HG03575 (cell line): Measurements from ENCODE around the gene MARCHF3.
"Not testable (repeated sequence)": the region's sequence is repeated elsewhere in the genome, so short reads cannot be mapped to it uniquely, and the experiment has no call there.

ENCODE experiments used
- ATAC-seq: cut with Tn5 transposase; IDR thresholded peaks from one replicate; pipeline ENCODE4 v1.9.1; 2021; ENCODE audit not compliant: unreplicated experiment, insufficient number of reproducible peaks, low FRiP score; ENCODE audit errors: extremely low read depth

MARCHF3 gene

DNA sequence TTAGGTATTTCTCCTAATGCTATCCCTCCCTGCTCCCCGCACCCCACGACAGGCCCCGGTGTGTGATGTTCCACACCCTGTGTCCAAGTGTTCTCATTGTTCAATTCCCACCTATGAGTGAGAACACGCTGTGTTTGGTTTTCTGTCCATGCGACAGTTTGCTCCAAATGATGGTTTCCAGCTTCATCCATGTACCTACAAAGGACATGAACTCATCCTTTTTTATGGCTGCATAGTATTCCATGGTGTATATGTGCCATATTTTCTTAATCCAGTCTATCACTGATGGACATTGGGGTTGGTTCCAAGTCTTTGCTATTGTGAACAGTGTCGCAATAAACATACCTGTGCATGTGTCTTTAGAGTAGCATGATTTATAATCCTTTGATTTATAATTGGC is 23.2 kb upstream of the MARCHF3 start:
- not testable (repeated sequence) for ATAC-seq

- ATAC-seq: no peak
Measured at GRCh38 chr5:127053049-127053448, 22.7 kb upstream of the MARCHF3 start.

GRCh38 chr5:127051591-127051990 is 21.2 kb upstream of the MARCHF3 start:
- ATAC-seq: no peak

DNA sequence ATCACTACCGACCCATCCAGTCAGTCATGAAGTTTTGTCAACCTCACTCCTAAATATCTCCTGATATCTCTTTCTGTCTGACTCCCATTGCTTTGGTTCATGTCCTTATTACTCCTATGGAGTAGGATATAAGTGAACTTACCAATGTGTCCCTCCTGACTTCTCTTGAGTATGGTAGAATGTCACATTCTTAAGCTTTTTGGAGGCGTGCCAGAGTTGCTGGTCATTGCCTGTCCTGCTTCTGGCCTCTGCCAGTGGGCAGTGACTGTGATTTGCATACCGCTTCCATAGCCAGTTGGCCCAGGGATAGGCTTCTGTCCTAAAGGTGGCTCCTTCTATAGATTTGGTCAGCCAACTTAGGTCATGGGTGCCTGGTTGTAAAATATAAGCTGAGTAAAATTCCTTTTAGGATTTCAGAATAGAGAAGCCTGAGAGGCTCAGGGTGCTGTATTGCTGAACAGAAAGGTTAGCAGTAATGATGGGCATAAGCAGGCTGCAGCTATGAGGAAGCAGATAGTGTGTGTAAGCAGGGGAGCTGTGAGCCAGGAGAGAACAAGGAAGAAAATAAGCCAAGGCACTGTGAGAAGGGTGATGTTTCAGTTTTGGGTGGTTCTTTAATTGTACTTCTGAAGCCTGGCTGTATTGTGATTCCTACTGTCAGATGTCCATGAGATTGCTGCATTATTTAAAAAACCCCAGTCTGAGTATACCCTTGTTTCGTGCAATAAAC is 16.1 kb upstream of the MARCHF3 start:
- no peak for ATAC-seq

DNA sequence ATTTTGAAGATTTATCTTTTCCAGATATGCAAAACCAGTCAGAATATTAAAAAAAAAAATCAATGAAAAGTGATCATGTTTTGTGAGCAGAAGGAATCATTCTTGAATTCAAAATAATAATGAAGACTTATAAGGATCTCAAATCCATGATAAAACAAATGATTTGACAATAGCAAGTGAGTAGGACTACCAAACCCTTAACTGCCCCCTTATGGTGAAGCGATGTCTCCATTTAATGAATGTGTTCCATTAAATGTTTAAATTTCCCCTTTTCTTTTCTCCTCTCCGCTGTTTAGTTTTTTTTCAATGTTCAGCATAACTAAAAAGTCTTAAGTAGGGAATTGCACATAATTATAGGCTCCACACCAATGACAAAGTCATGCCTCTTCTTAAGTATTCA is 12.2 kb upstream of the MARCHF3 start:
- ATAC-seq: no peak

- no peak for ATAC-seq
Measured at GRCh38 chr5:127041571-127041970, 11.2 kb upstream of the MARCHF3 start.

DNA sequence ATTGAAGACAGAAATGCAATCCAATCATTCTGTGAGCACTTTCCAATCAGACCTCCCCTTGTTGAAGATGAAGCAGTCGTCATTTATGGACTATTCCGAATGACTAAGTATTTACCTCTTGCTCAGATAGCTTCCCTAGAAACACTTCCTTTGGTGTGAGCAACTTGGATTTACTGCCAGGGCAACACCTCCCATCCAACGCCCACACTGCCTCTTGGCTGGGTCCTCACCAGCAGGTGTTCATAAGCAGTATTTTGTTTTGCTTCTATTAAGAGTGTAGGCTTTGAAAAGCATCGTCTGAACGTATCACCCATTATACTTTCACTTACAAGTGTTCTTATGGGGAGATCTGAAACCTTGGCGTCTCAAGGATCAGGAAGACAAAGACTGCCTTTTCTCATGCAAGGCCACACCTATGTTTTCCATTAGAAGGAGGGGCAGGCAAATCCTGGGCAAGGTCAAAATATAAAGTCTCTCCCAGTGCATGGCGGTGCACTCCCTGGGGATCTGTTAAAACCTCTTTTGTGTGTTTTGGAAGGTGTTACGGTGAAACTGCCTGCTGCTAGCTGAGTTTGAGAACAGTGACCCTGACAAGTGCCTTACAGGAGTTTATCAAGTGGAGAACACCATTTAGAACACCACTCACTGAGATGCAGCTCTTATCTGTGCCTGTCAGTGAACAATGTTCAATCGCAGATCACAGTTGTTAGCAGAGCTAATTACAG is 10.6 kb upstream of the MARCHF3 start:
- no peak for ATAC-seq

DNA sequence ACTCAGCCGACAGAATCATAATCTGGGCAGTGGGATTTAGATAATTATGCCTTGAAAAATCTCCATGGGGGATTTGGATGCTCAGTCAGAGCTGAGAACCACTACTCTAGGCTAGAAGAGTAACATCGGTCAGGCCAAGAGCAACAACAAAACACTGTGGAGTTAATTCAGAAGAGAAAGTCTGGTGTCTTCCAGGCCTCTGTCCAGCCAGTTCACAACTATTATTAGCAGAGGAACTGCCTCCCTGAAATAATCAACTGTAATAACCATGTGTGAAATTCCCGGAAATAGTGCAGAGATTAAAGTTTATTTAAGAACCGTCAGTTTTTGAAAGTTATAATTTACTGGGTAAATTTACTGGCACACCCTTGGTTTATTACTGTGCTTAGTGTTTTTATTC is 8.2 kb upstream of the MARCHF3 start:
- ATAC-seq: no peak

GRCh38 chr5:127031863-127032232 is 1.5 kb upstream of the MARCHF3 start:
- ATAC-seq: no peak

- ATAC-seq: no peak
Measured at GRCh38 chr5:127031147-127031862, 947 bp upstream of the MARCHF3 start.

DNA sequence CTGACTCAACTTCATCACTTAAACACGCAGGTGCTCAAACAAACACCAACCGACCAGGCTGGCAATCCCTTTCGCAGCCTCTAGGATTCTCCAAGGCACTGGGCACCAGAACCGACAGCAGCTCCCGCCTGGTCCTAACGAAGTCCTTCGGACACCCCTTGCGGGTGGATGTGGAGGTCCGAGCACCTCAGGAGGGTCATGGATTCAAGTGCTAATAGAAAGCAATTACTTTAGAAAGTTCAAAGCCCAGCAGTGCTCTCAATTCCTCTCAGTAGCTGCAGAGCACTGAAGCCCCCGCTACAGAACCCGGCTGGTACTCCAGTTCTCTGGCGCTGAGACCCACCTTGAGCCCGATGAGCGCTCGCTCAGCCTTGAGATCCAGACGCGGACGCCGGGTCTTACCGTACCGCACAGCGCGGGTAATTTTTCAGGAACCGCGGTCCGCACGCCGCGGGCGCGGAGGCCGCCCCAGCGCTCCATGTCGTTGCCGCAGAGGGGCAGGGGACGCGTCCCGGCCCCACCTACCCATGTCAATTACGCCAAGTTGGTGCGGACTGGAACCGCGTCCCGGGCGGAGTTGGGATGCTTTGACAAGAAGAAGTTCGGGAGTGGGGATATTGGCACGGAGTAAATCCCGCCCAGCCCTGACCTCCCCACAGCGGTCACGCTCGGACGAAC is 638 bp downstream of the MARCHF3 start:
- no peak for ATAC-seq

DNA sequence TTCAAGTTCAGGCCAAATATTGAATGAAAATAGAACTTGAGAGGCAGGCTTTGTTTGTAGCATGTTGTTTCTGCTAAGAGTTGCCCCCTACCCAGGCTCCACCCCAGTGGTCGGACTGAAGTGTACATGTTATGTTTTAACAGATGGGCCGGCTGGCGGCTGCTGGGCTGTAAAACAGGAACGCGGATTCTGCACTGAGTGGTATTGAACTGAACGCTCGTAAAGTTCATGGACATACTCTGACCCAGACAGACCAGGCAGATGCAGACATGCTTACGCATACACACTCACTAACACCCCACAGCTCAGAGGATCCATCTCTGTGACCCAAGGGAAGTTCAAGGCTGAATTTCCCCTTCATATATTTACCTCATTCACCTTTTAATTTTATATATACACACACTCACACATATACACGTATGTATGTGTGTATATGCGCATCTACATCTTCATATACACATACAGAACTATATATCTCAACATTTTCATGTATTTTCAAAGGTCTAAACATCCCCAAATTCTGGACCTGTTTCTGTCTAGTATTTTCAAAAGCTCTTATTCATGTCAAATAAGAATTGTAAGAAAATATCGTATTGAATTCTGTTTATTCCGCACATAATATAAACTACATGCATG is 1.4 kb downstream of the MARCHF3 start:
- ATAC-seq: no peak

DNA sequence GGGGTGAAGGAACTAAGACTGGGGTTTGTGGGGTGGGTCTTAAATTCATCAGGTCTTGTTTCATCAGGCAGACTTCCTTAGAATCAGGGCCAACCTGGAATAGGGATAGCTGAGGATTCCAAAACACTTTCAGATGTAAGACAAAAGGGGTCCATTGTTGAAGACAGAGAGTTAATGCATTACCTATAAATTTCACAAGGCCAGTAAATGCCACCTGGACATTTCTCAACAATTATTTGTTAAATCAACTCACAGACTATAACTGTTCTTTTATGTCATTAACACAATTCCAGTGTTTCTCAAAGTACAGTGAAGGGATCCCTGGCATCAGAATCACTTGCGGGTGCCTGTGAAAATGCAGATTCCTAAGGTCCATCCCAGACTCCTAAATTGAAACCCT is 2.8 kb downstream of the MARCHF3 start:
- no peak for ATAC-seq

DNA sequence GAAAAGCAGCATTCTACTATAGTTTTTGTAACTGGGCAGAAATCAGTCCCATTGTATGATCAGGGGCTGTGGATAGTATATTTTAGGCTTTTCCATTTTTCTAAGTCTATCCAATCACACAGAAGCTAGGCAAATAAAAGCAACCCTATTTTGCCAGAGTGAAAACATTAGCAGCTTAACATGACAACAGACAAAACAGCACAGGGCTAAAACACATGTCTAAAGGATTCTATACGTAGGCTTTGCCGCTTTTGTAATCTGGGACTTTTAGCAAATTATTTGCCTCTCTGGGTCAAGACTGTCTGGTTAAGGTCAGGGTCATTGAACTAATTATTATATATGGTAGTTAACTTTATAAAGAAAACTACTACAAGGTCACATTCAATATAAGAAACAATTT is 4.2 kb downstream of the MARCHF3 start:
- ATAC-seq: no peak

DNA sequence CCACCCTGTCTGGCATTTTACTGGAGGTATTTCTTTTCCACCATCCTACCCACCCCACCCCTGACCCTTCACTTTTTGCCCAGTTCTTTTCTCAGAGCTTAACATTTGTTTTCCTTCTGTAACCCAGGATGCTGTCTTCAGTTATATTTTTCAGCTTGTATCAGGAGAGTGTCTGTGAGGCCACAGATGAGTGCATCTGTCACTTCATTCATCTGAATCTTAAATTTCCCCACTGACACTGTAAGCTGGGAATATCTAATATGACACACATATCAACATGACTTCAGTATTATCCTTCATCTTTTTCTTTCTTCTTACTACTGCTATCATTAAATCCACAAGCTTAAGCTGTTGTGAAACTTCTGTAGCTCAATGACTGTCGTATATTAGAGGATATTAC is 4.9 kb downstream of the MARCHF3 start:
- no peak for ATAC-seq

GRCh38 chr5:127024821-127025220 is 5.5 kb downstream of the MARCHF3 start:
- ATAC-seq: no peak

GRCh38 chr5:127023552-127024191 is 6.7 kb downstream of the MARCHF3 start:
- ATAC-seq: not testable (repeated sequence)

- no peak for ATAC-seq
Measured at GRCh38 chr5:127022846-127023245, 7.5 kb downstream of the MARCHF3 start.

DNA sequence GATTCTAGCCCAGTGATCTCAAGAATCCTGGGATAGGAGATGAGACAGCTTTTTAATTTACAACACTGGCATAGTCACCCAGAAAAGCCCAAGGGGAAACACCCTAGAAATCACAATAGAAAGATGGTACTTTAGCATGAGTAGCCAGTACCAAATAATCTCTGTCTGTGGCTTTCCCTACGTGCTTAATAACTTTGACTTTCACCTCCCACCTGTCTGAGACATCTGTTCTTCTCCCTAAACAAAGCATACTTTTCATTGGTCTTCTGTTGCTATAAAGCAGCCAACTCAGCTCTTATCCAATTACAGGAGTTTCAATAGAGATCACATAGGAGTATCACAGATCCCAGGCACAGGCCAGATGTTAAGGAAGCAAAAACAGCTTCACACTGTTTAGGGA is 10.4 kb downstream of the MARCHF3 start:
- no peak for ATAC-seq
